GM06990 (cell line): Measurements from ENCODE around the gene STPG3.

ENCODE experiments used
- DNase-seq: peaks from one replicate; pipeline ENCODE4 v3.0.0-alpha.2; 2011; ENCODE audit not compliant: insufficient read length; ENCODE audit errors: extremely low read depth
- H3K27me3 ChIP-seq: replicated peaks from 2 replicates; pipeline ENCODE4 v1.6.0; 2011; ENCODE audit warnings: low read length; ENCODE audit not compliant: control insufficient read depth, insufficient read depth
- H3K36me3 ChIP-seq: 2 replicates; pipeline ENCODE4 v1.5.1; 2011; ENCODE audit warnings: low read length; ENCODE audit not compliant: control insufficient read depth, insufficient read depth
- H3K4me3 ChIP-seq: replicated peaks from 2 replicates; pipeline ENCODE4 v1.5.1; 2011; ENCODE audit warnings: low read depth, mild to moderate bottlenecking, control low read depth, low read length
- TF ChIP-seq, protein P1 (sequence below): IDR thresholded peaks from 2 replicates; pipeline ENCODE4 v1.5.1; 2011; ENCODE audit warnings: low read length, control low read depth, mild to moderate bottlenecking, inconsistent platforms; ENCODE audit not compliant: insufficient read depth, poor library complexity, severe bottlenecking

The STPG3 gene

DNA sequence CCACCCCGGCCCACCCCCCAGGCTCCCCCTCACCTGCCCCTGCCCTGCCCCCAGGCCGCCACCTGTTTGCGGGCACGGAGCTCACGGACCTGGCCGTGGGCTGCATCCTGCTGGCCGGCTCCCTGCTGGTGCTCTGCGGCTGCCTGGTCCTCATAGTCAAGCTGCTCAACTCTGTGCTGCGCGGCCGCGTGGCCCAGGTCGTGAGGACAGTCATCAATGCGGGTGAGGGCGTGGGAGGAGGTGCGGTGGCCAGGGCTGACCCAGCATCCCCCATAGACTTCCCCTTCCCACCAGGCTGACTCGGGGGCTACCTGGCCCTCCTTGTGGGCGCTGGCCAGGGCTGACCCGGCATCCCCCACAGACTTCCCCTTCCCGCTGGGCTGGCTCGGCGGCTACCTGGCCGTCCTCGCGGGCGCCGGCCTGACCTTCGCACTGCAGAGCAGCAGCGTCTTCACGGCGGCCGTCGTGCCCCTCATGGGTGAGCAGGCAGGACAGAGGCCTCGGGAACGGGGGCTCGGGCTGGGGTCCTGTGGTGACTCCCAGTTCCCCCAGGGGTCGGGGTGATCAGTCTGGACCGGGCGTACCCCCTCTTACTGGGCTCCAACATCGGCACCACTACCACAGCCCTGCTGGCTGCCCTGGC, 16.9 kb upstream of the STPG3 start:
- TF ChIP-seq, protein P1, sequence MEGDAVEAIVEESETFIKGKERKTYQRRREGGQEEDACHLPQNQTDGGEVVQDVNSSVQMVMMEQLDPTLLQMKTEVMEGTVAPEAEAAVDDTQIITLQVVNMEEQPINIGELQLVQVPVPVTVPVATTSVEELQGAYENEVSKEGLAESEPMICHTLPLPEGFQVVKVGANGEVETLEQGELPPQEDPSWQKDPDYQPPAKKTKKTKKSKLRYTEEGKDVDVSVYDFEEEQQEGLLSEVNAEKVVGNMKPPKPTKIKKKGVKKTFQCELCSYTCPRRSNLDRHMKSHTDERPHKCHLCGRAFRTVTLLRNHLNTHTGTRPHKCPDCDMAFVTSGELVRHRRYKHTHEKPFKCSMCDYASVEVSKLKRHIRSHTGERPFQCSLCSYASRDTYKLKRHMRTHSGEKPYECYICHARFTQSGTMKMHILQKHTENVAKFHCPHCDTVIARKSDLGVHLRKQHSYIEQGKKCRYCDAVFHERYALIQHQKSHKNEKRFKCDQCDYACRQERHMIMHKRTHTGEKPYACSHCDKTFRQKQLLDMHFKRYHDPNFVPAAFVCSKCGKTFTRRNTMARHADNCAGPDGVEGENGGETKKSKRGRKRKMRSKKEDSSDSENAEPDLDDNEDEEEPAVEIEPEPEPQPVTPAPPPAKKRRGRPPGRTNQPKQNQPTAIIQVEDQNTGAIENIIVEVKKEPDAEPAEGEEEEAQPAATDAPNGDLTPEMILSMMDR: no peak
- Histone ChIP-seq H3K4me3 (no peak overlapping the region), H3K27me3 (no peaks in the 10 kb centered on the region; the same call in 1 of the 2 replicates), H3K36me3 (no peaks in the 10 kb centered on the region)
- no peak for DNase-seq

DNA sequence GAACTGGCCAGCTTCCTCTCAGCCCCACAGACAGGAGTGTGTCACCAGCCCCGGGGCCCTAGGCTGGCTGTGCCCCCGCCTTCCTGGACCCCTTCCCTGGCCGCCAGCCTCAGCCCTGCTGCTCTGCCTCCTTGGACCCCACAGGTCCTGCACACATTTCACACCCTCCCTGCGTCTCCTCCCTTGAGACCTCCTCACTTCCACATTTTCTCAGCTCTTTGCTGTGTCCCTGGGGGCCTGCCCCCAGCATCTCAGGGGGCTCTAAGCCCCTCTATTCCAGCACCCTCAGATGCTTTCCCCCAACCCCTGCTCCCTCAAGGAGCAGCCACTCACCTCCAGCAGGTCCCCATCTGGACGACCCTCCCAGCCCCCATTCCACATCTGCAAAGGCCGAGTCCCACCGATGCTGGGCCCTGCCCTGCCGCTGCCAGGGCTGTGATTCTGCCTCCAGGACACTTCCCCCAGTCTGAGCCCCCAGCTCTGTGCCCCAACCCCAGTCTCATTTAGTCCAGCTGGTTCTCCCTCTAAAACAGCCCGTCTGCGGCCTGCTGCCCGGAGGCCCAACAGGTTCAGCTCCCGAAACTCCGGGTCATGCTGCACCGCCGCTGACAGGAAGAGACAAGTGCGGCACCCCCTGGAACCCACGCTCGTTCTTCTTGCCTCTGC, 16.2 kb upstream of the STPG3 start:
- H3K27me3 ChIP-seq: no peaks in the 10 kb centered on the region; the same call in 1 of the 2 replicates
- H3K36me3 ChIP-seq: no peaks in the 10 kb centered on the region
- TF ChIP-seq, protein P1: no peak
- no peak for DNase-seq
- H3K4me3 ChIP-seq: no peak overlapping the region

DNA sequence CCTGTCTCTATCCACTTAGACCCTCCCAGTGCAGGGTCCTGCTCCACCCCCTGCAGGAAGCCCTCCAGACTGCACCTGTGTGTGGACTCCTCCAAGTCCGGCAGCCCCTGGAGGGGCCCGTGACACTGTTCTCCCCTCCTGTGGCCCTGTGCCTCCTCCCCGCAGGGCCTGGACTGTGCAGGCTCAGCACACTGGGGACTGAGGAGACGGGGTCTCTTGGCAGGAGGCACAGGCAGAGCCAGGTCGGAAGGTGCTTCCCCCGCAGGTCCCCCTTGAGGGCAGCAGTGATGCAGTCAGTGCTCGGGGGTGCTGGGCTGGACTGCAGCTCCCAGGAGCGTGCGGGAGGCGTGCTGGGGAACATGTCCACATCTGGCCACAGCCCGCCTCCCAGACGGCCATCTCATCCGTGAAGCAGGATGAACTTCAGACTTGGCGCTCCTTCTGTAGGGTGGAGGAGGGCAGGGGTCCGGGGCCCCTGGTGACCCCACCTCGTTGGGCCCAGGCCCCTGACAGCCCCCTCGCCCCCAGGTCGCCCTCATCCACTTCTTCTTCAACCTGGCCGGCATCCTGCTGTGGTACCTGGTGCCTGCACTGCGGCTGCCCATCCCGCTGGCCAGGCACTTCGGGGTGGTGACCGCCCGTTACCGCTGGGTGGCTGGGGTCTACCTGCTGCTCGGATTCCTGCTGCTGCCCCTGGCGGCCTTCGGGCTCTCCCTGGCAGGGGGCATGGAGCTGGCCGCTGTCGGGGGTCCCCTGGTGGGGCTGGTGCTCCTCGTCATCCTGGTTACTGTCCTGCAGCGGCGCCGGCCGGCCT, 15.5 kb upstream of the STPG3 start:
- Histone ChIP-seq H3K4me3 (no peak overlapping the region), H3K27me3 (no peaks in the 10 kb centered on the region; the same call in 1 of the 2 replicates), H3K36me3 (no peaks in the 10 kb centered on the region)
- no peak for DNase-seq
- TF ChIP-seq, protein P1: peak; percentile 13

DNA sequence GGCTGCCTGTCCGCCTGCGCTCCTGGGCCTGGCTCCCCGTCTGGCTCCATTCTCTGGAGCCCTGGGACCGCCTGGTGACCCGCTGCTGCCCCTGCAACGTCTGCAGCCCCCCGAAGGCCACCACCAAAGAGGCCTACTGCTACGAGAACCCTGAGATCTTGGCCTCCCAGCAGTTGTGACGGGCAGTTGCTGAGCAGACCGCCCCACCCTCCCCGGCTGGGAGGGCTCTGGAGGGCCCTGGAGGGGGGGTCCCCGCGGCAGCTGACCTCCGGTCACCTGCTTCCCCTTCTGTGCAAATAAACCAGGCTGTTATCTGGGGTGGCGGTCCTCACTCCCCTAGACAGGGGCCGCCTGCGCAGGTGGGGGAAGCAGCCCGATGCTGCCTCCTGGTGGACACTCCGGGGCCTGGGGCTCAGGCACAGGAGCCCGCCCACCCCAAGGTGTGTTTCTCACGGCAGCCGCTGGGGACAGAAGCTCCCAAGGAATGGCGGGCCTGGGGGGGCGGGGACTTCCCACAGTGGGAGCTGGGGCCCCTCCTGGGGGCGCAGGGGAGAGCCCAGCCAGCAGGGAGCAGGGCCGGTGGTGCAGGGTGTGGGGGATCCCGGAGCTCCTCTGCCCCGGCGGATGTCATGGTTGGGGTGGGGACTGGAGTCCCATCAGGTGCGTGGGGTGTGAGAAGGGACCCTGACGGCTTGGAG, 14.7 kb upstream of the STPG3 start:
- TF ChIP-seq, protein P1: peak; percentile 99
- no peaks in the 10 kb centered on the region; the same call in 1 of the 2 replicates for H3K27me3 ChIP-seq
- peak overlapping the region; percentile 31; the same call in 1 of the 2 replicates for H3K4me3 ChIP-seq
- peak; percentile 85 for DNase-seq
- no peaks in the 10 kb centered on the region for H3K36me3 ChIP-seq

DNA sequence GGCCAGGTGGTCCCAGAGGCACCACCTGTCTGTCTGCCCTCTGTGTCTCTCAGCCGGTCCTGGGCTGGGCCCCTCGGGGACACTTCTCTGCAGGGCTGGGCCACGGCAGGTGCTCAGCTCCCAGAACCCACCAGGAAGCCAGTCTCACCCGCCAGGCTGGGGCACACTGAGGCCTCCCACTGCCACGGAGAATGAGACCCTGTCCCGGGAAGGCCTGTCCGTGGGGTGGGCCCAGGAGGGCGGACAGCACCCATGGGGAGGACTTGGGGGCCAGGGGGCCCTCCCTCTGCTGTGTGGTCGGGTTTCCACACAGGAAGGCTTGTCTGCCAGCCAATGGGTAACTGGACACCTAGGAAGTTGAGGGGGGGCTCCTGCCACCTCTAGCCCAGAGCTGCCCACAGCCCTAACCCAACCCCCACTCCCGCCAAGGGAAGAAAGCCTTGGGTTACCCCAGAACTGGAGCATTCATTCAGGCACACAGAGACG, 14.1 kb upstream of the STPG3 start:
- H3K36me3 ChIP-seq: peaks cover under 1% of the 10 kb centered on the region
- H3K4me3 ChIP-seq: peak overlapping the region; percentile 31; the same call in 1 of the 2 replicates
- no peak for DNase-seq
- TF ChIP-seq, protein P1: no peak
- no peaks in the 10 kb centered on the region; the same call in 1 of the 2 replicates for H3K27me3 ChIP-seq
